ES-I3 (cell line): ENCODE data around the gene SOBP.

Source experiments
- H3K36me3 ChIP-seq: 2 replicates; pipeline ENCODE4 v1.6.1; 2013; ENCODE audit warnings: mild to moderate bottlenecking, low read length, control low read depth, moderate library complexity; ENCODE audit not compliant: insufficient read depth
- H3K4me1 ChIP-seq: 2 replicates; pipeline ENCODE4 v1.6.1; 2013; ENCODE audit warnings: mild to moderate bottlenecking, control low read depth, low read length; ENCODE audit not compliant: insufficient read depth
- H3K9ac ChIP-seq: 2 replicates; pipeline ENCODE4 v1.6.1; 2013; ENCODE audit warnings: low read depth, mild to moderate bottlenecking, low read length, moderate library complexity
- H3K9me3 ChIP-seq: 2 replicates; pipeline ENCODE4 v1.6.1; 2013; ENCODE audit warnings: mild to moderate bottlenecking, low read length, moderate library complexity; ENCODE audit not compliant: control insufficient read depth, insufficient read depth

SOBP gene

DNA sequence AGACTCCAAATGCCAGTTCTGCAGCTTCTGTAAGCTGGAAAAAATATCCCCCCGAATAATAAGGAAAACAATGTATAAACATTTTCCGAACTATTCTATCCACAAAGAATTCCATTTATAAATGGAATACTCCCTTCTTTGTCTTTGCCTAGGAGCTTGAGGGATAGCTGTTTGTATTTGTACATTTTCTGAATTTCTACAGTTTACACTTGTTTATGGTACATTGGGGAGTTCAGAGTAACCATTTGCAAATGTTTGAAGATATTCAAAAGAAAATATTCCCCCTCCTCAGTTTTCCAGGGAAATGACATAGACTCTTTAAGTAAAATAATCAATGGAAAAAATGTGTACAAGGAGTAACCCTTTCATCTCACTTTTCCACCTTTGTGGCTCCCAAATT, 149.6 kb downstream of the SOBP start:
- Histone ChIP-seq H3K4me1 (no peaks in the 10 kb centered on the region), H3K36me3 (no peaks in the 10 kb centered on the region), H3K9me3 (no peaks in the 10 kb centered on the region), H3K9ac (no peak overlapping the region)

GRCh38 chr6:107641071-107641470, 151.2 kb downstream of the SOBP start:
- Histone ChIP-seq H3K4me1 (no peaks in the 10 kb centered on the region), H3K9me3 (no peaks in the 10 kb centered on the region), H3K36me3 (no peaks in the 10 kb centered on the region), H3K9ac (no peak overlapping the region)

- Histone ChIP-seq H3K9ac (no peak overlapping the region), H3K36me3 (no peaks in the 10 kb centered on the region), H3K4me1 (no peaks in the 10 kb centered on the region), H3K9me3 (no peaks in the 10 kb centered on the region)
Observed at GRCh38 chr6:107641500-107641941, 151.6 kb downstream of the SOBP start.

GRCh38 chr6:107642095-107642860, 152.4 kb downstream of the SOBP start:
- no peaks in the 10 kb centered on the region for H3K36me3 ChIP-seq

GRCh38 chr6:107642861-107643328, 153.0 kb downstream of the SOBP start:
- no peaks in the 10 kb centered on the region for H3K9me3 ChIP-seq
- H3K4me1 ChIP-seq: no peaks in the 10 kb centered on the region
- H3K36me3 ChIP-seq: no peaks in the 10 kb centered on the region
- H3K9ac ChIP-seq: no peak overlapping the region

More at GRCh38 chr6:107642095-107642860, 152.4 kb downstream of the SOBP start:
- H3K9me3 ChIP-seq: no peaks in the 10 kb centered on the region
- no peak overlapping the region for H3K9ac ChIP-seq
- no peaks in the 10 kb centered on the region for H3K4me1 ChIP-seq

DNA sequence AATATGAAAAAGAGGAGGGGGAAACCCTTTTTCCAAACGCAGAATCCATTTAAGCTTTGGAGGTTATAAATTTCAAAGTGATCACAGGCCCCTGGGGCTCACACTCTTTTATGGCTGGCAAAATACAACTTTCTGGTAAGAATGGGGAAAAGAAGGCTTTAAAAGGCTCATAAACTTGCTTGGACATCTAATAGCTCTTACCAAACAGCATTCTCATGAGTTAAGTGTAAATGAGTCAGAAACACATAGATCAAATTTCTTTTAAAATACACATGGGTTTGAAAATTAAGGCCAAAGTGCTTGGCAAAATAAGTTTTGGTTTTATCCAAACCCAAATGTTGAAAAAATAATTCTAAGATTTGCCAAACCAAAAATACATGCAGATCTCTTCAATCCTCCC, 154.6 kb downstream of the SOBP start:
- Histone ChIP-seq H3K9ac (no peak overlapping the region), H3K4me1 (no peaks in the 10 kb centered on the region), H3K36me3 (no peaks in the 10 kb centered on the region), H3K9me3 (no peaks in the 10 kb centered on the region)

GRCh38 chr6:107645740-107646139, 155.8 kb downstream of the SOBP start:
- H3K9ac ChIP-seq: no peak overlapping the region
- H3K36me3 ChIP-seq: no peaks in the 10 kb centered on the region
- H3K9me3 ChIP-seq: no peaks in the 10 kb centered on the region
- no peaks in the 10 kb centered on the region for H3K4me1 ChIP-seq

DNA sequence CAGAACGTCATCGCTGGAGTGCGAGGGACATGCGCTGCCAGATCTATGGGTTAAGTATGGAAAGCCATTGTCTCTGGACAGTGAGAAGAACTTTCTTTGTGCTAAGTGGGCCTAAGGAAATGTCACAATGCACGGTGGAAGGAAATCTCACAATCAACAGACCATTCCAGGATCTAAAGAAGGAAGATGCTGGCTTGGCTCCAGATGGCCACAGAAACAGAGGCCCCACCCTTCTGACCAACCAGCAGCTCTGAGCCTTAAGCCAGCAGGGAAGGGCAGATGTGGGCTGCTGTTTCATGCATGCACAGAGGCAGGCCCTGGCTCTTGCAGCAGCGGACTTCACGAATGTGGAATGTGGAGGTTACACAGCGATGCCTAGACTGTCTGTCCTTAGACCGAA, 156.3 kb downstream of the SOBP start:
- H3K9me3 ChIP-seq: no peaks in the 10 kb centered on the region
- H3K9ac ChIP-seq: no peak overlapping the region
- H3K4me1 ChIP-seq: no peaks in the 10 kb centered on the region
- no peaks in the 10 kb centered on the region for H3K36me3 ChIP-seq

- Histone ChIP-seq H3K9ac (no peak overlapping the region), H3K4me1 (no peaks in the 10 kb centered on the region), H3K9me3 (no peaks in the 10 kb centered on the region), H3K36me3 (no peaks in the 10 kb centered on the region)
Observed at GRCh38 chr6:107646776-107647438, 157.0 kb downstream of the SOBP start.

GRCh38 chr6:107647439-107647948, 157.6 kb downstream of the SOBP start:
- no peaks in the 10 kb centered on the region for H3K9me3 ChIP-seq
- no peaks in the 10 kb centered on the region for H3K36me3 ChIP-seq
- no peak overlapping the region for H3K9ac ChIP-seq
- H3K4me1 ChIP-seq: no peaks in the 10 kb centered on the region

- Histone ChIP-seq H3K9me3 (no peaks in the 10 kb centered on the region), H3K36me3 (no peaks in the 10 kb centered on the region), H3K9ac (no peak overlapping the region), H3K4me1 (no peaks in the 10 kb centered on the region)
Observed at GRCh38 chr6:107648983-107649382, 159.1 kb downstream of the SOBP start.

DNA sequence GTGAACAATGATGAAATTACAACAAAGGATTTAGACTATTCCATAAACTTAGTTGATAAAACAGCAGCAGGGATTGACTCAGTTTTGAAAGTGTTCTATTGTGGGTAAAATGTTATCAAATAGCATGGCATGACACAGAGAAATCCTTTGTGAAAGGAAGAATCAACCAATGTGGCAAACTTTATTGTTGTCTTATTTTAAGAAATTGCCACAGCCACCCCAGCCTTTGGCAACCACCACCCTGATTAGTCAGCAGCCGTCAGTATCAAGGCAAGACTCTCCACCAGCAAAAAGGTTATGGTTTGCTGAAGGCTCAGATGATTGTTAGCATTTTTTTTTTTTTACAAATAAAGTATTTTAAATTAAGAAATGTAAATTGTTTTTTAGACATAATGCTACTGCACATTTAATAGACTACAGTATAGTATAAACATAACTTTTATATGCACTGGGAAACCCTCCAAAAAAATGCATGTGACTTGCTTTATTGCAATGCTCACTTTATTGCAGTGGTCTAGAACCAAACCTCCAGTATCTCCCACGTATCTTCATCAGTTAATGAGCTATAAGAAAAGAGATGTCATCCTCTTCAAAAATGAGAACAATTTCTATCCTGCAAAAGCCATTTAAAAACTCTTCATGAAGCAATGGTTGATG, 162.7 kb downstream of the SOBP start:
- no peaks in the 10 kb centered on the region for H3K9me3 ChIP-seq
- H3K9ac ChIP-seq: no peak overlapping the region
- H3K36me3 ChIP-seq: no peaks in the 10 kb centered on the region
- peaks cover 20% of the 10 kb centered on the region; the same call in 1 of the 2 replicates for H3K4me1 ChIP-seq

- H3K9ac ChIP-seq: no peak overlapping the region
- H3K4me1 ChIP-seq: peaks cover 20% of the 10 kb centered on the region; the same call in 1 of the 2 replicates
- H3K36me3 ChIP-seq: no peaks in the 10 kb centered on the region
- H3K9me3 ChIP-seq: no peaks in the 10 kb centered on the region
Observed at GRCh38 chr6:107653183-107653580, 163.3 kb downstream of the SOBP start.

DNA sequence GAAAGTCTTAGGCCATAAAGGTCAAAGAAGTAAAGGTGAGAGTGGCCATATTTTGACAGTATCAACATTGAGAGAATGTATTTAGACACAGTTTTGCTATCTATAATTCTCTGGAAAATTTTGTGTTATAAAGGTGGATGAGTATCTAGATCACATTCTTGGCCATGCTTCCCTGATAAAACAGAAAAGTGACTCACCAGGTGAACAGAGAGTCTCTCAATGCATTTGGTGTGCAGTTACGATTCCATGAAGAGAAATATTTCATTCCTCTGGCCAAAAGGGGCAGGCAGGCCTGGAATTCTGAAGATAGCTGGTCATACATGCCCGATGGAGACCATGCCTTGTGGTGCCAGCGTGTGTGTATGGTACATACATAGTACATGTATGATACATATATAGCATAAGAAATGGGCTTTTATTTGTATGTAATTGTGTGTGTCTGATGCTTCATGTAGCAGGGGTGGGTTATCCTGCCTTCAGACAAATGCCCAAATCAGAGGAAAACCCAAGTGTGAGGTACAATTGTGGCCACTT, 164.0 kb downstream of the SOBP start:
- H3K9ac ChIP-seq: no peak overlapping the region
- no peaks in the 10 kb centered on the region for H3K9me3 ChIP-seq
- H3K4me1 ChIP-seq: peaks cover 27% of the 10 kb centered on the region
- no peaks in the 10 kb centered on the region for H3K36me3 ChIP-seq
